GM23248 (cell line): ENCODE data around the gene TBC1D25.

Experiments used
- EZH2 ChIP-seq: fragments of 200-600 bp; sonication (generic); IDR thresholded peaks from 2 replicates; pipeline ENCODE4 v1.6.1; 2018; ENCODE audit warnings: antibody characterized with exemption, mild to moderate bottlenecking; ENCODE audit not compliant: insufficient read depth, poor library complexity, severe bottlenecking
- EZH2phosphoT487 ChIP-seq: fragments of 200-600 bp; sonication (generic); IDR thresholded peaks from 2 replicates; pipeline ENCODE4 v1.6.1; 2018; ENCODE audit warnings: antibody characterized with exemption, moderate library complexity, mild to moderate bottlenecking, low read depth; ENCODE audit not compliant: insufficient read depth

GRCh38 chrX:48533165-48533564, 6.3 kb upstream of the TBC1D25 start:
- TF ChIP-seq EZH2 (no peak), EZH2phosphoT487 (no peak)
